SK-N-MC (cell line): ENCODE results near the gene TPH1.

Experiments
- EZH2 ChIP-seq: fragments of 200-600 bp; sonication (generic); IDR thresholded peaks from one replicate; pipeline ENCODE4 v1.6.1; 2017; ENCODE audit warnings: antibody characterized with exemption
- POLR2AphosphoS5 ChIP-seq: IDR thresholded peaks from 2 replicates; pipeline ENCODE4 v1.6.1; 2012; ENCODE audit warnings: mild to moderate bottlenecking, low read depth, low read length, borderline replicate concordance

DNA sequence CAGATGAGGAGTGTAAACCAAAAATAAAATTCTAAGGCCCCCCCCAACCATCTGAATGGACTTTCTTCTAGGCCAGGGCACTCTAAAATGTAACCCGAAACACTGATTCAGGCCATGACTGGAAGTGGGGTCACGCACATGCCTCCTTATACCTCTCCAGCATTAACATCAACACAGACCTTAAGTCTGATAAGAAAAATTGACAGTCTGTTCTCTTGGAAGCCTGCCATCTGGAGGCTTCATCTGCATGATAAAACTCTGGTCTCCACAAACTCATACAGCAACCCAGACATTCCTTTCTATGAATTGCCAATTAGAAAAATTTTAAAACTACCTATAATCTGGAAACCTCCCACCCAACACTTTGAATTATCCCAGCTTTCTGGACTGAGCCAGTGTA is 29.3 kb downstream of the TPH1 start:
- TF ChIP-seq POLR2AphosphoS5, result no peak
- TF ChIP-seq EZH2, result no peak
